HG03175 (cell line): ENCODE results near the gene RASSF3.
"Not testable (repeated sequence)": the region's sequence is repeated elsewhere in the genome, so short reads cannot be mapped to it uniquely, and the experiment has no call there.

ENCODE experiments used
- ATAC-seq: cut with Tn5 transposase; IDR thresholded peaks from one replicate; pipeline ENCODE4 v1.9.1; 2021; ENCODE audit warnings: mild to moderate bottlenecking, moderate library complexity; ENCODE audit not compliant: unreplicated experiment

RASSF3 gene

DNA sequence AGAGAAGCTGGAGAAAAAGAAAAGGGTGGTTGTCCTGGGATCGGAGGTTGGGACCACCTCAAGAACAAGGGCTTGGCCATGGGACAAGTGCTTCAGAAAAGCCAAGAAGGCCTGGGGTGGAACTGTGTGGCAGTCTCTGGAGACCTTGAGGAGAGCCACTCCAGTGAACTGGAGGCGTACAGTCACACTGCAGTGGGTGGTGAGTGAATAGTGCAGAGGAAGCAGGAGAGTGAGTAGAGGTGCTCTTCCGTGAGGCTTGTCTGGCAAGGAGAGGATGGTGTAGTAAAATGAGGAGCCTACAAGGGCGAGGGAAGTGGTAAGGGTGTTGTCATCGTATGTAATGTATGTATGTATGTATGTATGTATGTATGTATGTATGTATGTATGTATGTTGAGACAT is 20.9 kb downstream of the RASSF3 start:
- peak; percentile 51 for ATAC-seq

DNA sequence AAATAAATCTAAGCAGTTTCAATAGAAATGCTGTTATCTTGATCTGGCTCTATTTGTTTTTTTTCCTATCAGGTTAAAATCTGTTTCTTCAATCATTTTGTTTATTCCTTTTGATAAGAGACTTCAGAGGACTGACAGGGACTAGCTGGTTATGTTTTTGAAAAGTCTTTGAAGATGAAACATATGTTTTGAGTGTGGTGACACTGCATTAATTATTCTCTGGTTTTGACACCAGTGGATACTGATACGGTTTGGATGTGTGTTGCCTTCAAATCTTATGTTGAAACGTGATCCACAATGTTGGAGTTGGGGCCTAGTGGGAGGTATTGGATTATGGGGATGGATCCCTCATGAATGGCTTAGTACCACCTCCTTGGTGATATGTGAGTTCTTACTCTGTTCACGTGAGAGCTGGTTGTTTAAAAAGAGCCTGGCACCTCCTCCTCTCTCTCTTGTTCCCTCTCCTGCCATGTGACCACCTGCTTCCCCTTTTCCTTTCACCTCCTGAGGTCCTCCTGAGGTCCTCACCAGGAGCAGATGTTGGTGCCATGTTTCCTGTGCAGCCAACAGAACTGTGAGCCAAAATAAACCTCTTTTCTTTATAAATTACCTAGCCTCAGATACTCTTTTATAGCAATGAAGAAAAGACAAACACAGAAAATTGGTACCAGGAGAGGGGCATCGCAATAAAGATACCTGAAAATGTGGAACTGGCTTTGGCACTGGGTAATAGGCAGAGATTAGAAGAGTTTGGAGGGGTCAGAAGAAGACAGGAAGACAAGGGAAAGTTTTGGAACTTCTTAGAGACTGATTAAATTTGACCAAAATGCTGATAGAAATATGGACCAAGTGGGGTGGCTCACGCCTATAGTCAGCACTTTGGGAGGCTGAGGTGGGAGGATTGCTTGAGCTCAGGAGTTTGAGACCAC is 23.0 kb downstream of the RASSF3 start:
- no peak for ATAC-seq

DNA sequence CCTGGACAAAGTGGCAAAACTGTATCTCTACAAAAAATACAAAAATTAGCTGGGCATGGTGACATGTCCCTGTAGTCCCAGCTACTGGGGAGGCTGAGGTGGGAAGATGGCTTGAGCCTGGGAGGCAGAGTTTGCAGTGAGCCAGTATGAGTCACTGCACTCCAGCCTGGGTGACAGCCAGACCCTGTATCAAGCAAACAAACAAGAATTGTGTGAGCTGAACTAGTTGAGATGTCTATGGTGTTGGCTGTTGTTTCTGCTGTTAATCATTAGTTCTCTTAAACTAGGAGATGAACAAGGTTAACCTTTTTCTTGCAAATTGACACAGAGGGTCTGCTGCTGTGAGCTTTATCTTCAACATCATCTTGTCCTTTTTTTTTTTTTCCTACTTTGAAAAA is 23.6 kb downstream of the RASSF3 start:
- peak; percentile 57 for ATAC-seq

DNA sequence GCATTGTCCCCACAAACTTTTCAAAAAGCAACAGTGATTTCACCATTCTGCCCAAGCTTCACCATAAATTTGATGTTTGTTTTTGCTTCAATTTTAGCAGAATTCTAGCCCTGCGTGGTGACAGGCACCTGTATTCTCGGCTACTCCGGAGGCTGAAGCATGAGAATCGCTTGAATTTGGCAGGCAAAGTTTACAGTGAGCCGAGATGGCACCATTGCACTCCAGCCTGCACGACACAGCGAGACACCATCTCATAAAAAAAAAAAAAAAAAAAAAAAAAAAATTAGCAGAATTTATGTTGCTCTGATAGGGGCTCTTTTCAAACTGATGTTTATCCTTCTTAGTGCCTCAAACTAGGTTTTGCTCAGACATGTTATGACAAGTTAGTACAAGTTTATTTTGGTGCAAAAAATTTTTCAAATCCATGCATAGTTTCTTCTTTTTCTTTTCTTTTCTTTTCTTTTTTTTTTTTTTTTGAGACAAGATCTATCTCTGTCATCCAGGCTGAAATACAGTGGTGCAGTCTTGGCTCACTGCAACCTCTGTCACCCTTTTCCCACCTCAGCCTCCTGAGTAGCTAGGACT is 24.3 kb downstream of the RASSF3 start:
- no peak for ATAC-seq

DNA sequence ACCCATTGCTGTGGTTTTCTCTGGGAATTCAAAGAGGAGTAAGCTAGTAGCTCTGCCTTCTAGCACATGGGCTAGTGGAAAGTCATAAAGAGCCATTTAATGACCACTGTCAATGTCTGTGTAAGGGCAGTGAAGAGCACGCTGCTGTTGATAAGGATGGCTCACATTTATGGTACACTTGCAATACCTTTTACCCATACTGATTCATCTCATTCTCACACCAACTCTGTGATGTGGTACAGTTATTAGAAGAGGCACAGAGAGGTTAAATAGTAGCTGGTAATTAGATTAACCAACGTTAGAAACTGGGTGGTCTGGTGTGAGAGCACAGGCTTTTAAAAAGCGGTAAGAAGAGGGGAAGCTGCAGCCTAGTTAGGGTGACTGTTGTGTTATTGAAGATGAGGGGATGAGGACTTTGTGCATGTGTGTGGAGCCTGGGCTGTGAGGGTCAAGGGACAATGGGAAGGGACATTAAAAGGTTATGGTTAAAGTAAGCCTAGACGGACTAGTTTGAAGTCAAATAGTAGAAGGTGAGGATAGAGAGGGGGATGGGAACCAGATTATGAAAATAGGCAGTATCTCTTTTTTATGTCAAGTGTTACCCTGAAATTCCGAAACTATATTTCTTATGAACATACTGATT is 25.2 kb downstream of the RASSF3 start:
- no peak for ATAC-seq

DNA sequence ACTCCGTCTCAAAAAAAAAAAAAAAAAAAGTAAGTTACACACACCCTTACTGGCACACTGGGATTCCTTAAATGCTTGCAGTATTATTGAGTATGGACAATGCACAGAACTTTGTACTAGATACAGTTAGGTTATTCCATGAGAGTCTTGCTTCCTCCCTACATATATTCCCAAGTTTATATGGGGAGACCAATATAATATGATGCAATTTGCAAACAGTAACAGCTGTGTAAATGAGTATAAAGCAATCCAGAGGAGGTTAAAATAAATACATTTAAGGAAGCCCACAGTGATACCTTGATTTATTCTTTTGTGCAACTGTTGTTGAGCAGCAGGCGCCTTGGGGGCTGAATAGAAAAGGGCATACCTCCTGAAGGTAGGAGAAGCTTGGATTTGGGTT is 26.6 kb downstream of the RASSF3 start:
- ATAC-seq: no peak

DNA sequence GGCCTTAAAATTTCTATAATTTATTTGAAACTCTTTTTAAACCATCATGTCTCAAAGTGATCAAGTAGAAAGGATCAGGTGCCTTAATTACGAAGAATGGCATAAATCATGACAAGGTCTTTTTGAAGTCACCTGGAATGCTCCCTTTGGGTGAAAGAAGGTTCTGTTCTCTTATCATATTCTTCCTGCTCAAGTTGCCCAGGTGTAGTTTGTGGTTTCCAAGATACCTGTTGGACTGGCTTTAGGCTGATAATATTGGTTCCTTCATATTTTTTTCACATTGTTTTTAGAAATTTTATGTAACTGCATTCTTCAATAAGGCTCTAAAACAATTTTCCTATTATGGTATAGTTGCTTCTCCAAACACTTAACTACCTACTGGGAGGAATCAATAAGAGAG is 29.2 kb downstream of the RASSF3 start:
- no peak for ATAC-seq

DNA sequence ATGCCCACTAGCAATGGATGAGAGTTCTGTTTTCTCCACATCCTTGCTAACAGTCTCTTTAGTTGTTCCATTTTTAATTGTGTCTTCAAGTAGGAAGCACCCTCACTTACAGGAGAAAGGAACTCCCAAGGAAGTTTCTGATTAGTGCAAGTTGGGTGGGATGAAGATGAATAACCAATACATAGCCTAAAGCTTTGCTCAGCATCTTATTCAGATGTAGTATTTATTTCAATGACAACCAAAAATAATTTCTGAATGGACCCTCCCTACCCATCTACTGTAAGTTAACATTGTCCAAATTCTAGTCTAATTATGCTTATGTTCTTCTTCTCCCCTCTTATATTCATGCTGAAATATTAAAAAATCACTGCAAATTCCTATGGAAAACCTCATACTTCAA is 36.0 kb downstream of the RASSF3 start:
- no peak for ATAC-seq

DNA sequence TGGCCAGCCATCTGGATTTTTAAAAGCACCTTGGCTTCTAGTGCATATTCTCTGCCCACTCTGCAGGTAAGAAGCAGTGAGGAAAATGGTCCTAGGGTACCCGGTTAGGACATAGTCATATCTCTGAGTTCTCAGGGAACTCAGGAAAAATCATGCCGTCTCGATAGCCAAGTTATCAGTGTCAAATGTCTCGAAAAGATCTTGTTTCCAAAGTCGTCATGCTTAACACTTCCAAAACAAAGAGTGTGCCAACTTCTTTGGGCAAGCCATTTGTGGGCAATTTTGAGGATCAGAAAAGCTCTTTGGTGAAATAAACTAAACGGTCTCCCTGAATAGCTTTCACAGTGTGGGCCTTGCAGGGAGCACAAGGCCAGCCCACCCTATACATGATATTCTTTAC is 39.2 kb downstream of the RASSF3 start:
- ATAC-seq: no peak

DNA sequence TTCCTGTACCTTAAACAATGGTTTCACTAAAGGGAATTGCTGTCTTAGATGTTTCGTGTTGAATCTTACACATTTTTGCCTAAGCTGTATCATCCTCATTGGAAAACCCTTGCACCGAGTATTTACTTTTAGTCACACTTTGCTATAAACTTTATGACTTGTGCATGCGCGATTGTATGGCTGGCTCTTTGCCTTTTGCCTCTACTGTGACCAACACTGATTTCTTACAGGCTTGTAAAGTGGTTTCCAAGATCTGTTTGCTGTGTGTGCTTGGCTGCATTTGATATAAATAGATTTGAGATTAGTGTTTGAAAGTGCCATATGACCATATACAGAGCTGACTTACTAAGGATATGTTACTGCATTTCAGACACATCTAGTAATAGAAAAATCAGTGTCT is 40.5 kb downstream of the RASSF3 start:
- ATAC-seq: no peak

DNA sequence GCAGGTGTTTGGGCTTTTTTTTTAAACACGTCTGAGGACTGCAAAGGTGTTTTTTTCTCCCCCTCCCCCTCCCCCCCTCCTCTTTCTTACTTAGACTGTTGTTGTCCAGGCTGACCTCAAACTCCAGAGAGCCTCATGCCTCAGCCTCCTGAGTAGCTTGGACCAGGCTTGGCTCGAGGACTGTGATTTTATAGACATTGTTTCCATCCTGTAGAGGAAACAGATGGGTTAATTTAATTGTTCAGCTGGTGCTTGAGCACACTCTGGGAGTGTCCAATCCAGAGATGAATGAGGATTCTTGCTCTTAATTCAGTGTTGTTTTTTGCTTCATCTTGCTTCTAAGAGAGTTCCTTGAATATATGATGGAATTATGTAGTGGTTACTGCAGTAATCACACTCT is 42.1 kb downstream of the RASSF3 start:
- no peak for ATAC-seq

DNA sequence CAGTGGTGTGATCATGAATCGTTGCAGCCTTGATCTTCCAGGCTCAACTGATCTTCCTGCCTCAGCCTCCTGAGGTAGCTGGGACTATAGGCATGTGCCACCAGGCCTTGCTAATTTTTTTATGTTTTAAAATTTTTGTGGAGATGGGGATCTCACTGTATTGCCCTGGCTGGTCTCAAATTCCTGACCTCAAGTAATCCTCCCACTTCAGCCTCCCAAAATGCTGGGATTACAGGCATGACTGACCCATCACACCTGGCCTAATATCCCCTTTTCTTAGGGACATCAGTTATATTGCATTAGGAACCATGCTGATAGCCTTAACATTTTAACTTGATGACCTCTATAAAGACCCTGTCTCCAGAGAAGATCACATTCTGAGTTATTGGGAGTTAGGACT is 42.8 kb downstream of the RASSF3 start:
- ATAC-seq: no peak

DNA sequence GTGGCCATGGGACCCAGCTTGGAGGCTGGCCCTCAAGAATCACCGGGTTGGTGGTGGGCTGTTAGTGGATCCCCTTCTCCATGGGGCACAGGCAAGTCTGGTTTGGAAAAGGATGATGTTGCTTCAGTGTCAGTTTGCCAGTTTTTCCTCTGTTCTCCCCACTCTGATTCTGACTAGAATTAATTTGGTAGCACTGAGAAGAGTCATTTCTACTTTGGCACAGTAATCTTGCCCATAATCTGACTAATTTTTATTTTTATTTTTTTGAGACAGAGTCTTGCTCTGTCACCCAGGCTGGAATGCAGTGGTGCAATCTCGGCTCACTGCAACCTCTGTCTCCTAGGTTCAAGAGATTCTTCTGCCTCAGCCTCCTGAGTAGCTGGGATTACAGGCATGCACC is 43.6 kb downstream of the RASSF3 start:
- ATAC-seq: not testable (repeated sequence)

DNA sequence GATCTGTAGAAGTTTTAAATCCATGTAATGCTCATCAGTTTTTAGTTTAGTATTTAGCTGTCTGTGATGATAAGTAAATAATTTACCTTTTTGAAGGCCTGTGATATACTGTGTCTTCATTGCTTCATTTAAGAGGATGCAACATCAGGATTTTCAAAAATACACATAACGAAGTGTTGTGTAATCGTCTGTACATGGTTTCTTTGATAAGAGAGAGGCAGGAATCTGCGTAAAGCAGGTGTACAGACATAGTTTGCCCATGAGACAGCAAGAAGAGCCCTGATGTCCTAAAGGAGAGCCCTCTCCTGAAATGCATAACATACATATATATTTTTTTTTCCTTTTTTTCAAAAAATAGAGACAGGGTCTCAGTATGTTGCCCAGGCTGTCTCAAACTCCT is 44.8 kb downstream of the RASSF3 start:
- ATAC-seq: no peak

DNA sequence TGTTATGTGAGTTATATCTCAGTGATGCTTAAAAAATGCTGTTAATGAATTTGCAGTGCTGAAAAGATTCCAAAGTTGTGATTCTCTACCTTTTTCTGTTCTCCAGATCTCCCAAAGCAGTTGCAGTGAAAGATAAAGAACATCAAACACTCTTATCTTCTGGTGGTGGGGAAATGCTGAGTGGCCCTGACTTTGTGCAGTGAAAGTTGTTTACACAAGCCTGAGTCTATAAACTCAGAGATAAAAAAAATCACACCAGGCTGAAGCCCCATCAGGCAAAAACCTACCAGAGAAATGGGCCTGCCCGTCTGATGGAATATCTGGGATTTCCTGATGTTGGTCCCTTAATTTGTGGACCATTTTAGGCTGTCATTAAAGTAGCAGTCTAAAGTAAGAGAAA is 46.1 kb downstream of the RASSF3 start:
- no peak for ATAC-seq

DNA sequence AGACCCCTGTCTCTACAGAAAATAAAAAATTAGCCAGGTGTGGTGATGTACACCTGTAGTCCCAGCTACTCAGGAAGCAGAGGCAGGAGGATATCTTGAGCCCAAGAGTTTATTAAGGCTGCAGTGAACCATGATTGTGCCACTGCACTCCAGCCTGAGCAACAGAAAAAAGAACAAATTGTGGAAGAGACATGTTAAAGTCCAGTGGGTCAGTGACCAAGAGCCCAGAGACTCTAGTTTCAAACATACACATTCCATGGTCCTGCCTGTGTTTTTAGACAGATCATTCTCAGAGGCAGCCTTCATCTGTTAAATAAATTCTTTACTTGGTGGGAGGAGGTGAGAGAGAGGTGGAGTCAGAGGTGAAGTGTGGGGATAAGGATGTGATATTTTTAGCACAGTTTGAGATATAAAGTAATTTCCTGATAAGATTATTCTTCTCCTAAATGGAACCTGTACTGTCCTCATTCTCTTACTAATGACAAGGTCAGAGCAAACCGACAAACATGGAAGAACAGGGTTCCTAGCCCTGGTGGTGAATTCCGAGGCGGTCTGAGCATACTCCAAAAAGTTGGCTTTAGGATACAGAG is 48.7 kb downstream of the RASSF3 start:
- ATAC-seq: no peak

DNA sequence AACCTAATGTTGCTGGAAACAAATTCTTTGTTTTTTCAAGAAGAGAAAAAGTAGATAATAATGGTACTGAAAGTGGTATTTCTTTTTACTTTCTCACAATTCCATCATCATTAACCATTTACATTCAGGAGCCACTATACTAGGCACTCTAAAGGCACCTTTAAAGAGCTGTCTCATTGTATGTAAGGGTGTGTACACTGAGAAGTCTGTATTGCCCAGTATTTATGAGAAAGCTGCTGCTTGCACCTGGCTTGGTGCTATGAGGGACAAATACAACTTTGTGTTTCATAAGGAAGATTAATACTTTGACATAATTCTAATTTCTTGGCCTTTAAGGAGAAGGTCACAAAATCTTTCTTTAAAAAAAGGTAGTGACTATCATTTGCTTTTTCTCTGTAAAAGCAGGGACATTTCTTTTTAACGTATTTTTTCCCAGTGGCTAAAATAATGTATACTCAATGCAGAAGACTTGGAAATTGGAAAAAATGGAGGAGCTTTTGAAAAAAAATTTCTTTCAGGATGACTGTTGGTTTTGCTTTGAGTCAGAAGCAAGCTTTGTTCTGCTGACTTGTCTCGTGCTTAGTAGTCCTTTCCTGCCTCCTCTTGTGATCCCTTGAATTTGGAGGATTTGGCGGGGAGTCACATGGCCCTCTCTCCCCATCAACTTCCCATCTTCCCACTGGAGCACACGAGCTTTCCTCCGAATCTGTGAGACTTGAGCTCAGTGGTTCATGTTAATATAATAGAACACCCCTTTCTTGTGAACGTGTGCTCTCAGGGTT is 50.1 kb downstream of the RASSF3 start:
- peak; percentile 65 for ATAC-seq

DNA sequence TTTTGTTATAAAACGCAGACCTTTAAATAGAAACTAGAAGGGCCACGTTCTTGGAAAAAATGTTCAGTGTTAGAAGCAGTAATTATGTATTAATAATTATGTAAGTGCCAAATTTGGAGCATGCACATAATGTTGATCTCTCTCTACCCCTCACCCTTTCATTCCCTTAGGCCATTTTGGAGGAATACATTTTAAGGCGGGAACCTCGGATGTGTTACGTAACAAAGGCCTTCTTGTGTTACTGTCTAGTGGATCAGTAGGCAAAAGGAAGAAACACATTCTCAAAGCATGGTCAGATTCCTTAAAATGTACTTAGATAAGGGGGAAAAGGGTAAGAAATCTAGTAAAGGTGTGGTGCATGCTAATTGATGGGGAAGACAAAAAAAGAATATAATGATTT is 52.7 kb downstream of the RASSF3 start:
- no peak for ATAC-seq

DNA sequence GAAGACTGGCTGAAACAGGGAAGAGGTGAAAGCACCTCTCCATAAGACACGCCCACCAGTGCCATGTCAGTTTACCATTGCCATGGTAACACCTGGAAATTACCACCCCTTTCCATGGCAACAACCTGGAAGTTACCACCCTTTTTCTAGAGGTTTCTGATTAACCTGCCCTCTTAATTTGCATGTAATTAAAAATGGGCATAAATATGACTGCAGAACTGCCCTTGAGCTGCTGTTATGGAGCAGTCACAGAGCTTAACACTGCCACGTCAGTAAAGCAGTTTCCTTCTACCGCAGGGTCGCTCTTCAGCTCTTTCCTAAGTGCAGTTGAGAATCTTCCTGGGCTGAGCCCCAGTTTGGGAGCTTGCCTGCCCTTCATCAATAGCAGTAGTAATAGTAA is 55.2 kb downstream of the RASSF3 start:
- ATAC-seq: peak; percentile 47

DNA sequence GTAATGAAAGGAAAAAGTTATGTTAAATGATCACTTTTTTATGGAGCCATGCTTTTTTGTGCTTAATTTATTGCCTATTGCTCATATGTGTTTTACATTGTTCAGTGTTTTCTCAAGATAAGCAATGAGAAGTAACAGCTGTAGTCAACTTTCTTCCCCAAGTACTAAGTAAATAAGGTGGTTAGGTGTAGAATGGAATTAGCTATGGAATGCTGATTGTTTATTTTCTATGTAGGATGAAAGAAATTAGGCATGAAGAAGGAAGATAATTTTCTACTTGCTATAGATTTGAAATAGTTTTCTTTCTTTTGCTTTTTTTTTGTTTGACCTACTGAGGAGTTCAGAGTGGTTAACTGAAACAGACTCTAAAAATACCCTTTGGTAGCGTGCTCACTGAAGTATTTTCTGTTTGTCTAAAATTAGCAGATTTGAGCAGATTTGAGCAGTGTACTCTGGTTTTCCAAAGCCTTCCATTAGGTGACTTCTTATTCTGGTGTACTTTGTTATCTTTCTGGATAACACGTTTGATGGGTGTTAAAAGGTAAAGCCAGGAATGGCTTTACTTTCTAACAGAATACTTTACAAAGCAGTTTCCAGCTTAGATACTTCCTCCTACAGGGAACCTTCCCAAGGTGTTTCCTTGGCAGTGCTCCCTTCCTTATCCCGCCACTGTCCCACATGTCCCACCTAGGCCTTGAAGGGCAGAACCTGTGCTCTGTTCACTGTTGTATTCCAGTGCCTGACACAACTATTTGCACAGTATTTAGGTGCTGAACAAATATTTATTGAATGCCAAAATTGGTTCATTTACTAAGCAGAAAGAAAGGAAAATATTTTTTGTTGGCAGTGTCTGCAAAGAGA is 56.0 kb downstream of the RASSF3 start:
- ATAC-seq: peak; percentile 32
